ENCODE data around the gene PARD3B.
"Not testable (repeated sequence)": the region's sequence is repeated elsewhere in the genome, so short reads cannot be mapped to it uniquely, and the experiment has no call there.

PARD3B gene

DNA sequence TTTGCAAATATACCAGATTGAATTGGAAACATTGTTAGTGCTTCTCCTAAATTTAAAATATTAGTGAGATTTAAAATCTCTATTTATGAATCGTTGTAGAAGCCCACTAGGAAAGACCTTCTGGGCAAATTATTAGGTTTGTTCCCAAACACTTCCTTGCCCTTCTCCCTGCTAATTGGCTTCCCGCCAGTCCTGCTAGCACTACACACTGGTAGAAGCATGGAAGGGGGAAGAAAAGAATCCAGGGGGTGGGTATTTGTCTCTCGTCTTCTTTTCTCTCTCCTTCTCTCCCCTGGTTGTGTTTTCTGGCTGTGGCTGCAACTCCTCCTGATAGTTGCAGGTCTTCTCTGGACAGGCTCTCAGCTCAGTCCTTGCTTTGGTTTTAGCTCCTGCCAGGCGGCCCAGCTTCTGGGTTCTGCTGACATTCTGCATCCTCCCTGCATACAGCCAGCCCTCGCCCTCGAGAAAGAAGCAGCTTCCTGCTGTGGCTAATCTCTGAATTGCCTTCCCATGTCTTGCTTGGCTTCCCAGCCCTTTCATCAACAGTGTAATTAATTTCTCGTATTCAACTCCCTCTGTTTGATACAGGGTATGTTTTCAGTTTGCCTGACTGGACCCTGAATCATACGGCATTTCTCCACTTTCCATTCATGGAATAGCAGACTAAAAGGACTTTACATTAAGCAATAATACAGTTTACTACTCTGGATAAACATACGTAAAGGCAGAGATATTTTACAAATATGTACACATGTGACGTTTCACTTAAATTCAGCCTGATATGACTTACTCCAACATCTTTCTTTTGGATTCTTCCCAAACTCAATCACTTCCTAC, 6.9 kb upstream of the PARD3B start:
- DNase-seq (ENCODE audit: extremely low read depth in 1 of 2, low read depth in 1 of 2) = no peak

- DNase-seq (ENCODE audit: extremely low read depth in 1 of 2, low read depth in 1 of 2) = no peak
Observed at GRCh38 chr2:204539019-204539385, 6.3 kb upstream of the PARD3B start.

- no peak for DNase-seq (ENCODE audit: extremely low read depth in 1 of 2, low read depth in 1 of 2)
Observed at GRCh38 chr2:204541637-204542036, 3.6 kb upstream of the PARD3B start.

- DNase-seq (ENCODE audit: extremely low read depth in 1 of 2, low read depth in 1 of 2) = no peak
Observed at GRCh38 chr2:204542982-204543608, 2.2 kb upstream of the PARD3B start.

DNA sequence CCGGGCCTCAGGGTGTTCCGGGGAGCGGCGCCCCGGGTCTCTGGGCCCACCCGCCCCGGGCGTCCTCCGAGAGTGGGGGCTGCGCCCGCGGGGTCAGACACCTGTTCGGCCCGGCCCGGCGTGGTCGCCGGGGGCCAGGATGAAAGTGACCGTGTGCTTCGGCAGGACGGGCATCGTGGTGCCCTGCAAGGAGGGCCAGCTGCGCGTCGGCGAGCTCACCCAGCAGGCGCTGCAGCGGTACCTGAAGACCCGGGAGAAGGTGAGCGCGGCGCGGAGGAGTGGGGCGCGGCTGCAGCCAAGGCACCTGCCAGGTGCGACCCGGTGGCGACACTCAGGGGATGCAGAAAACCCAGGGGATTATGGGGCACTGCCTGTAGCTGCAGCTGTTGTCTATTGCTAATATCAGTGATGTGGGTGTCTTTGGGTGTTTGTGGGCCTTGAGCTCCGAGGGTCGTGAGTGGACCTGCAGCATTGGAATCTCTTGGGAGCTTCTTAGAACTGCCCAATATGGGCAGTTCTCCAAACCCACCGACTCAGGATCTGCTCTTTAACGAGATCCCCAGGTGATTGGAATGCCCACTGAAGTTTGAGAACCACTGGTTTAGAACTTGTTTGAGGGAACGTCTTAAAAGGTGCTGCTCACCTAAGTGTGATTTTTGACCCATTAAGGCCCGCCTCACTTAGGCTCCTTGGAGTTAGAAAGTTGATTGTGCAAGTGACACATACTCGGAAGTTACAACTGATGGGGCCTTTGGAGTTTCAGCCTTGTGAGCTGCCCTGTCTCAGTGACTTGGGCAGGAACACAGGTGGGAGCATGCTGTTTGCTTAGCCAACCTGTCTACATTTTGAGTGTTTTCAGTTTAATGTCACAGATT, 823 bp downstream of the PARD3B start:
- no peak for DNase-seq (ENCODE audit: extremely low read depth in 1 of 2, low read depth in 1 of 2)

GRCh38 chr2:204550751-204551511, 5.7 kb downstream of the PARD3B start:
- no peak for DNase-seq (ENCODE audit: extremely low read depth in 1 of 2, low read depth in 1 of 2)

GRCh38 chr2:204551512-204551863, 6.2 kb downstream of the PARD3B start:
- DNase-seq (ENCODE audit: extremely low read depth in 1 of 2, low read depth in 1 of 2) = no peak

DNA sequence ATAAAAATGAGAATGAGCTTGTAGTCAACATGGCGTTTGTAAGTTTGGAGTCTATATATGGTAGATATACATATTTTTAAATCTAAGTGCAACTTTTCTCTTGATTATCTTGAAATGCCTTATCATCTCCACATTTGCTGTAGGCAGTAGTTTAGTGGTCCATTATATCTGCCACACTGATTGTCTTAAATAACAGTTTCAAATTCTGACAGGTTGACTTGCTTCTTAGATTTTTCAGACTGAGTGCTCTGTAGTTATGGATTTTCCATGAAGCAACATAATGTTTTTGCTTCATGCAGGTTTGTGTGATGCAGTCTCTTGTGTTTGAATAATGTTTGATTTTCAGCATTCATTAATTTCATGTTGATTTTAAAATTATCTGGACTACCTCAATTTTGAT, 12.3 kb downstream of the PARD3B start:
- no peak for DNase-seq (ENCODE audit: extremely low read depth in 1 of 2, low read depth in 1 of 2)

- DNase-seq (ENCODE audit: extremely low read depth in 1 of 2, low read depth in 1 of 2) = not testable (repeated sequence)
Observed at GRCh38 chr2:204559358-204559757, 14.1 kb downstream of the PARD3B start.

GRCh38 chr2:204560902-204561301, 15.6 kb downstream of the PARD3B start:
- DNase-seq (ENCODE audit: extremely low read depth in 1 of 2, low read depth in 1 of 2) = no peak

- DNase-seq (ENCODE audit: extremely low read depth in 1 of 2, low read depth in 1 of 2) = no peak
Observed at GRCh38 chr2:204561771-204562170, 16.5 kb downstream of the PARD3B start.

- no peak for DNase-seq (ENCODE audit: extremely low read depth in 1 of 2, low read depth in 1 of 2)
Observed at GRCh38 chr2:204566439-204566838, 21.2 kb downstream of the PARD3B start.

- DNase-seq (ENCODE audit: extremely low read depth in 1 of 2, low read depth in 1 of 2) = no peak
Observed at GRCh38 chr2:204570421-204570820, 25.1 kb downstream of the PARD3B start.

DNA sequence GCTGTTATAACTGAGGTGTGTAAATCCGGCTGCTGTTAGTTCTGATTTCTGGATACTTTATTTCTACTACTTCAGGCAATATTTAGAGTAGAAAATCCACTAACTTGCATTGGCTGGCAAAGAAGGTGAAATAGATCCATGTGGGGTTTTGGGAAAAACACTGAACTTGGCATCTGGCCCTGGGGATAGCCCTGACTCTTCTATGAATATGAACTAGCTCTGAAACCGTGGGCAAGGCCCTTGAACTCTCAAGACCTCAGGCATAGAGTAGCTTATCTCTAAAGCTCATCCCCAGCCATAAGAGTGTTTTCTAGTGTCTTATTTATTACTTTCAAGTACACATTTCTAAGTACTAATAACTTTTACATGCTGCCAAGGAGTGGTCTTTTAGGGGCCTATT, 25.8 kb downstream of the PARD3B start:
- no peak for DNase-seq (ENCODE audit: extremely low read depth in 1 of 2, low read depth in 1 of 2)

GRCh38 chr2:204571911-204572310, 26.6 kb downstream of the PARD3B start:
- DNase-seq (ENCODE audit: extremely low read depth in 1 of 2, low read depth in 1 of 2) = no peak

DNA sequence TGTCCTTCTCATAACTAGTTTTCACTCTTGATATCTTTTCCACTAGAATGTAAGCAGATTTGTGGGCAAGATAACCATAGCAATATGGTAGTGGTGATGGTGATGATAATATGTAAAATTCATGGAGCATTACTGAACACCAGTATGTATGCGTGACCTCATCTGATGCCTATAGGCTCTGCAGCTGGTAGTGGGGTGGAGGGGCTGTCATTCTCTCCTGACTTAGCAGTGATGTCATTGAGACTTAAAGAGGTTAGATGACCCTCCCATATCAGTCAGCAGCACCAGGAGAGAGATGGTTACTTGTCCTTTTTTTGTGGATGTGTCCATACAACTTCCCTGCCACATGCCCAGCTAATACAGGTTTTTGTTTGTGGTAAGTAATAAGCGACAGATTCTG, 27.9 kb downstream of the PARD3B start:
- DNase-seq (ENCODE audit: extremely low read depth in 1 of 2, low read depth in 1 of 2) = no peak

DNA sequence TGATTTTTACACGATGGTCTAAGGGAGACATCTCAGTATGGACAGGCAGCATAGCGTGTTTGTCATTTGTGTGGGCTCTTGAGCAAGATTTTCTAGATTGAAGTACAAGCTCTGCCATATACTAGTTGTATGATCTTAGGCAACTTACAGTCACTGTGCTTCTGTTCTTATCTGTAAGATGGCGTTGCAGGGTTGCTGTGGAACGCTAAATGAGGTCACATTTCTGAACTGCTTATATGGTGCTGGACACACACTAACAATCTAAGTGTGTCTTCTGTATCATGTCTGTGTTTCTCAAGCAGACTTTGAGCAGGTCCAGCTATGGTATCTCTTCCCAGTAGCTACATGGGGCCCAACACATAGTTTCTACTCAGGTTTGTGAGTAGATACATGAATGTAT, 29.2 kb downstream of the PARD3B start:
- DNase-seq (ENCODE audit: extremely low read depth in 1 of 2, low read depth in 1 of 2) = no peak

DNA sequence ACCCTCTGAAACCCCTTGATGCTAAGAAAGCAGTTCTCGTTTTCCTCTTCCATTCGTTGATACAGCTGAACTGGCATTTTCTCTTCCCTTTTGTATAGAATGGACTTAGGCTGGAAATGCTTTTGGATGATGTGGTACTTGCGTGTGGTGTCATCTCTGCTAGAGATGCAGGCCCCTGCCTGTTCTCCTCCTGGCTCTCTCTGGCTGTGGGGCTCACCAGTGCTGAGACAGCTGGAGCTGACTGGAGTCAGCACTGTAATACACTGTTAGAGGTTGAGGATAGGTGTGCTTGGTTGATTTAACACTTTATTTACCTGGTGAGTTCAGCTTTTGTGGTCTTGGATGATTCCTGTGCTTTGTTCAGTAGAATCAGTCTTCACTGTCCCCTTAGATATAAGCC, 30.2 kb downstream of the PARD3B start:
- no peak for DNase-seq (ENCODE audit: extremely low read depth in 1 of 2, low read depth in 1 of 2)

DNA sequence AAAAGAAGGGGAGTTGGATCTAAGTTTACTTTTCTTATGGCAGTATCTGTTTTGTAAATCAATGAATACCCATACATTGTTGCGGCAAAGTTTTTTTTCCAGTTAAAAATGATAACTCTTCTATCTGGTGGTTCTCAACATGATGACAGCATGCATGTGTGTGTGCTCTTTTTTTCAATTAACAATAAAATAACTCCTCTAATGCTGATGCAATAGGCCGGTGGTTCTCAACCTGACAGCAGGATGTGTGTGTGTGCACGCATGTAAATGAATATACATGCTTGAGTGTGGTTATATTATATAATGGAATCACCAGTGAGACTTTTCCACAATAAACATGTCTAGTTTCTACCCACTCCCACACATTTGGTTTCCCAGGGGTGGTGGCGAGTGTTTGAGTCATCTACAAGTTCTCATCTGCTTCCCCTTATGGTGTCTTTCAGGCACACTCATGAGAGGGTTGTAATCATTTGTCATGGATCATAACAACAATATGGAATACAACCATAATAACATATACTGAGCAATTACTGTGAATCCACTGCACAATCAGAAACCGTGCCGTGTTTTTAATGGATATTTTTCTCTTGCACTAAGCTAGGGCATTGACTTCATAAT, 31.2 kb downstream of the PARD3B start:
- no peak for DNase-seq (ENCODE audit: extremely low read depth in 1 of 2, low read depth in 1 of 2)

- DNase-seq (ENCODE audit: extremely low read depth in 1 of 2, low read depth in 1 of 2) = no peak
Observed at GRCh38 chr2:204578928-204579598, 33.8 kb downstream of the PARD3B start.
